ENCODE data around the gene XYLT2. TPM values are rescaled to one million over a fixed set of nuclear protein-coding genes. Genes with fewer than 3 reads are reported as not detected.

Gene XYLT2
- total and polyA plus RNA-seq, 8 donors = 52.7 to 166 (median 96.5) TPM

- peak in 1 of 2 donors; percentile 45 for DNase-seq
- H3K4me3 ChIP-seq = no peak overlapping the region
- no peaks in the 10 kb centered on the region for H3K27me3 ChIP-seq
- H3K9me3 ChIP-seq = no peaks in the 10 kb centered on the region
- TF ChIP-seq CTCF (IDR thresholded peaks at IDR 0.05) = no peak
- TF ChIP-seq POLR2A (IDR thresholded peaks at IDR 0.05) = no peak
- TF ChIP-seq EP300 (IDR thresholded peaks at IDR 0.05) = no peak
- no peak for TF ChIP-seq POLR2AphosphoS5 (IDR thresholded peaks at IDR 0.05)
- peaks cover 25 to 48% (median 36%) of the 10 kb centered on the region in 4 donors for H3K4me1 ChIP-seq
- peak overlapping the region in 3 of 5 donors; percentile 9 to 73 (median 49) for H3K27ac ChIP-seq
- intact Hi-C loops (cut with DNase I; ENCODE audit: low total_unique reads) = loop anchor here (10.0 kb wide), 1 partner anchor 110 kb away; the partner anchor contains the start of gene RSAD1
- H3K36me3 ChIP-seq = peaks cover 33 to 70% (median 65%) of the 10 kb centered on the region in 4 donors
- 43 to 69% (median 63%) methylated on average over 7 to 9 of the region's 9 CpGs for WGBS, 5 donors
These were observed 18.8 kb downstream of the XYLT2 start for GRCh38 chr17:50364715-50365114.

GRCh38 chr17:50365165-50365564, 19.2 kb downstream of the XYLT2 start:
- H3K27ac ChIP-seq = no peak overlapping the region
- TF ChIP-seq EP300 (IDR thresholded peaks at IDR 0.05) (no peak), CTCF (IDR thresholded peaks at IDR 0.05) (no peak), POLR2AphosphoS5 (IDR thresholded peaks at IDR 0.05) (no peak), POLR2A (IDR thresholded peaks at IDR 0.05) (no peak)
- no peak for DNase-seq
- H3K4me3 ChIP-seq = no peak overlapping the region
- peaks cover 37 to 70% (median 65%) of the 10 kb centered on the region in 4 donors for H3K36me3 ChIP-seq
- no peaks in the 10 kb centered on the region for H3K27me3 ChIP-seq
- intact Hi-C loops (cut with DNase I; ENCODE audit: low total_unique reads) = loop anchor here (10.0 kb wide), 1 partner anchor 110 kb away; the partner anchor contains the start of gene RSAD1
- H3K9me3 ChIP-seq = no peaks in the 10 kb centered on the region
- 43 to 67% (median 63%) methylated on average over 2 of the region's 2 CpGs for WGBS, 5 donors
- H3K4me1 ChIP-seq = peaks cover 21 to 43% (median 36%) of the 10 kb centered on the region in 4 donors

DNA sequence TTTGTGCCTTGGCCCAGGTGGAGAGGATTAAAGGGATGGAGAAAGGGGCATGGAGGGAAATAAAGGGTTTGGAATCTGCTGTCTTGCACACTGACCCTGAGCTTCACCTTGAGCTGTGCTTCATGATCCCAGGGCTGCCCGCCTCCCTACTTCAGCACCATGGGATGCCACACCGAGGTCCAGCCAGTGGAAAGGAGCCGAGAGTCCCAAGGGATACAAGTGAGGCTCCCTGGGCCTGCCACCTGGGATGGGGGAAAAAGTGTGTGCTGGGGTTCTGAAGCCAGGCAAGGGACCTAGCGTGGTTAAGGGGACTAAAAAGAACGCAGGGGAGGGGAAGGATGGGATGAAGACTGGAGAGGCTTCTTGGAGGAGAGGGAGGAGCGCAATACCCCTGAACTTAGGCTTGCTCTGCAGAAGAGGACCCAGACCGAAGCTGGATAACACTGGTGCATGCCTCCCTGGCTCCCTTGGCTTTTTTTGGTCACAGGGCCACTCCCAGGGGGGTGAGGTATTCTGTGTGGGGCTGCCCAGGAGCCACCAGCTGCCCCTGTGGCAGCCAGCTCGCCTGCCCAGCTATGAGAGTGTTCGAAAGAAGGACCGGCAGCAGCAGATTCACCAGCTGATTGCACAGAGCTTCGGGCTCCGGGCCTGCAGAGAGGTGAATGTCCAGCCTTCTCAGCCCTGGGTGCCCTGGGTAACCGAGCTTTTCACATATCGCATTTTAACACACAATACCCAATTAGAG, 19.9 kb downstream of the XYLT2 start:
- Histone ChIP-seq H3K27me3 (no peaks in the 10 kb centered on the region), H3K36me3 (peaks cover 35 to 70% (median 65%) of the 10 kb centered on the region in 4 donors), H3K4me3 (no peak overlapping the region), H3K27ac (no peak overlapping the region), H3K9me3 (no peaks in the 10 kb centered on the region), H3K4me1 (peaks cover 21 to 45% (median 37%) of the 10 kb centered on the region in 4 donors)
- DNase-seq = no peak
- intact Hi-C loops (cut with DNase I; ENCODE audit: low total_unique reads) = loop anchor here (10.0 kb wide), 1 partner anchor 109 kb away; the partner anchor contains the start of gene RSAD1
- TF ChIP-seq EP300 (IDR thresholded peaks at IDR 0.05) (no peak), POLR2A (IDR thresholded peaks at IDR 0.05) (no peak), POLR2AphosphoS5 (IDR thresholded peaks at IDR 0.05) (no peak), CTCF (IDR thresholded peaks at IDR 0.05) (no peak)
- 85 to 91% (median 88%) methylated on average over 14 of the region's 14 CpGs for WGBS, 5 donors

DNA sequence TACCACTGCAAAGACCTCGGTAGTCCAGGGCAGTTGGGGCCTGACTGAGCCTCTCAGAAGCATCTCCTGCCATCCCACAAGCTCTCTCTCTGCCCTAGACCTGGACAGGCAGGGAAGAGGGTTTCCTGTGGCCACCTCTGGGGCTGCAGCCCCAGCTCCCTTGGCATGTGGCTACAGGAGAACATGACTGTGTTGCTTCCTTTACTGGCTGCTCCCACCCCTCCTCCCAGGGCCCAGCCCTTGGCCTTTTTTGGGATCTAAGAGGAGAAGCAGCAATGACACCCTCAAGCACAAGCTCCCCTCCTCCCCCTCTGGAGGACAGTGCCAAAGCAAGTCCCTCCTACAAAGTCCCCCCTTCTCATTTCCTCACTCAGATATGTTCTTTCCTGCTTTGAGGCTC, 21.5 kb downstream of the XYLT2 start:
- Histone ChIP-seq H3K27me3 (no peaks in the 10 kb centered on the region), H3K4me1 (peaks cover 31 to 45% (median 38%) of the 10 kb centered on the region in 4 donors), H3K36me3 (peaks cover 35 to 65% (median 61%) of the 10 kb centered on the region in 4 donors), H3K9me3 (no peaks in the 10 kb centered on the region), H3K27ac (no peak overlapping the region), H3K4me3 (no peak overlapping the region)
- intact Hi-C loops (cut with DNase I; ENCODE audit: low total_unique reads) = loop anchor here (10.0 kb wide), 1 partner anchor 107 kb away; the partner anchor contains the start of gene RSAD1
- 64 to 88% (median 83%) methylated on average over 1 of the region's 1 CpG for WGBS, 5 donors
- TF ChIP-seq POLR2A (IDR thresholded peaks at IDR 0.05) = no peak
- TF ChIP-seq EP300 (IDR thresholded peaks at IDR 0.05) = no peak
- no peak for TF ChIP-seq POLR2AphosphoS5 (IDR thresholded peaks at IDR 0.05)
- no peak for TF ChIP-seq CTCF (IDR thresholded peaks at IDR 0.05)
- DNase-seq = no peak

Measured in stomach (tissue), 9 donors.